Neuron (in vitro differentiated cells): ENCODE data around the gene DCHS2.

Experiments used
- H2AFZ ChIP-seq: one replicate; pipeline ENCODE4 v1.6.1; 2013; ENCODE audit warnings: low read depth, mild to moderate bottlenecking, inconsistent platforms, low read length, moderate library complexity
- H3K27me3 ChIP-seq: one replicate; pipeline ENCODE4 v1.6.1; 2013; ENCODE audit warnings: low read length; ENCODE audit not compliant: insufficient read depth
- H3K36me3 ChIP-seq: one replicate; pipeline ENCODE4 v1.6.1; 2013; ENCODE audit warnings: low read length; ENCODE audit not compliant: insufficient read depth
- H3K4me1 ChIP-seq: one replicate; pipeline ENCODE4 v1.6.1; 2013; ENCODE audit warnings: low read length; ENCODE audit not compliant: insufficient read depth
- H3K4me3 ChIP-seq: 2 replicates; pipeline ENCODE4 v1.5.1; 2013; ENCODE audit warnings: mild to moderate bottlenecking, low read length, moderate library complexity
- H3K9me3 ChIP-seq: one replicate; pipeline ENCODE4 v1.6.1; 2013; ENCODE audit warnings: low read length

The DCHS2 gene

DNA sequence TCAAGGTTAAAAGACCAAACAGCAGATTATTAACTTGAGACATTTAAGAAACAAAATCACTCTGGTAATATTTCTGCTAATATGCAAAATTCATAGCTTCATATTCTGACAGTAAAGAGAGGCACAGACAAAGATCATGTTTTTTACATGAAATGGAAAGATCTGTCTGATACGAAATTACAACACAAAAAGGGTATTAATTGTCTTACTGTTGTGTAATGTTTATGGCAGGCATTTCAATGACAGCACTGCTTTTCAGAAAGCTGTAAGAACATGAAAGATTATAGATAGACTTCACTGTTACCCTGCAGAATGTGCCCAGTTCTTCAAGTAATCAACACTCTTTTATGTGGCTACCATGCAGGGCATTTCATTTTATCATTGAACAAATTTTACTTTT is 15.4 kb downstream of the DCHS2 start:
- Histone ChIP-seq H3K27me3 (peaks cover 21% of the 10 kb centered on the region), H3K9me3 (no peaks in the 10 kb centered on the region), H2AFZ (no peak overlapping the region), H3K4me1 (no peaks in the 10 kb centered on the region), H3K4me3 (no peak overlapping the region), H3K36me3 (no peaks in the 10 kb centered on the region)

DNA sequence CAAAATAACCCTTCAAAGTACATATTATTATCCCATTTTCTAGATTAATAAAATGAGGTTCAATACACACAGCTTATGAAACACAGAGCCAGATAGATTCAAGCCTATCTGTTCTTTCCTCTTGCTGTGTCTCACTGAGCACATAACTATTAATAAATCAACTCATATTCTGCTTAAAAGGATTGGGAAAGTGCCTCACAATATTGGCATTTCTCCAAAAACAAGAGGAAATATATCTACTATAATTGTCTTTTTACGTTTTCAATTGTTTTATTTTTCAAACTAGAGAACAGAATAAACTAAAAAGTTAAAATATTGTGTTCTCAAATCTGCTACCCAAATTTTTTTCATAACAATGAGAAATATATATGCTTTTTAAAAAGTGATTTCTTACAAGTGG is 15.8 kb downstream of the DCHS2 start:
- no peaks in the 10 kb centered on the region for H3K9me3 ChIP-seq
- no peak overlapping the region for H2AFZ ChIP-seq
- H3K36me3 ChIP-seq: no peaks in the 10 kb centered on the region
- H3K4me3 ChIP-seq: no peak overlapping the region
- no peaks in the 10 kb centered on the region for H3K4me1 ChIP-seq
- H3K27me3 ChIP-seq: peaks cover 22% of the 10 kb centered on the region

DNA sequence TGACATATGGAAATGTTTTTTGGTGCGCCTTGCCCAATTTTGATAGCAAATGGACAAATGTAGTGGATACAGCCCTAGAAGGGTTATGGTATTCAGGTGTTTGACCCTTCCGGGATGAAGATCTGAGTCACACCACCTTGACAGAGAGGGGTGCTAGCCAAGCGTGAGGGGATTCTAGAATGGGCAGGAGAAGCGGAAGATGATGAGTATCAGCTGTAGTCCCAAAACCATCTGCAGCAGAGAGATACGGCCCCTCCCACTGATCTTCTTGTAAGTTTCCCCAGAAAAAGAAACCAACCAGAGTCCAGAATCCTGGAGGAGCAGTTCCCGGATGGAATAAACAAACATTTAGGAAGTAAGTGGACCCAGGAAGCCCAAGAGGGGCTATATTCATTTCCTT is 18.1 kb downstream of the DCHS2 start:
- peaks cover 22% of the 10 kb centered on the region for H3K27me3 ChIP-seq
- H3K4me3 ChIP-seq: no peak overlapping the region
- H2AFZ ChIP-seq: no peak overlapping the region
- H3K9me3 ChIP-seq: no peaks in the 10 kb centered on the region
- no peaks in the 10 kb centered on the region for H3K4me1 ChIP-seq
- H3K36me3 ChIP-seq: no peaks in the 10 kb centered on the region

DNA sequence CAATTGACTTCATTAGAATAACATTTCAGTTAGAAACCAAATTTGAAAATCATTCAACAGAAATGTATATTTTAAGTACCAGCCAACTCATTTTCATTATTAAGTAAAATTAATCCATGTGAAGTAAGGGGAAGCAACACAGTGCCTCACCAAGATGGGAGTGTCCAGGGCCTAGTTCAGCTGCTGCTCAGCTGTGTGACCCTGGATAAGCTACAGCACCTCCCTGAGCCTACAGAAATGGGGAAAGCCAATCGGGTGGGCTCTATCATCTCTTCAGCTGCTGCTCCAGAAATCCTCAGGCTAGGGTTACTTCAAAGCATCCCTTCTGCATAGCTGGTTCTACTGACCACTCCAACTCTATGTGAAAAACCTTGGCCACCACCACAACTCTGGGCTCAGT is 18.7 kb downstream of the DCHS2 start:
- H3K4me1 ChIP-seq: no peaks in the 10 kb centered on the region
- H3K27me3 ChIP-seq: peaks cover 22% of the 10 kb centered on the region
- no peak overlapping the region for H3K4me3 ChIP-seq
- no peaks in the 10 kb centered on the region for H3K9me3 ChIP-seq
- H2AFZ ChIP-seq: no peak overlapping the region
- H3K36me3 ChIP-seq: no peaks in the 10 kb centered on the region

DNA sequence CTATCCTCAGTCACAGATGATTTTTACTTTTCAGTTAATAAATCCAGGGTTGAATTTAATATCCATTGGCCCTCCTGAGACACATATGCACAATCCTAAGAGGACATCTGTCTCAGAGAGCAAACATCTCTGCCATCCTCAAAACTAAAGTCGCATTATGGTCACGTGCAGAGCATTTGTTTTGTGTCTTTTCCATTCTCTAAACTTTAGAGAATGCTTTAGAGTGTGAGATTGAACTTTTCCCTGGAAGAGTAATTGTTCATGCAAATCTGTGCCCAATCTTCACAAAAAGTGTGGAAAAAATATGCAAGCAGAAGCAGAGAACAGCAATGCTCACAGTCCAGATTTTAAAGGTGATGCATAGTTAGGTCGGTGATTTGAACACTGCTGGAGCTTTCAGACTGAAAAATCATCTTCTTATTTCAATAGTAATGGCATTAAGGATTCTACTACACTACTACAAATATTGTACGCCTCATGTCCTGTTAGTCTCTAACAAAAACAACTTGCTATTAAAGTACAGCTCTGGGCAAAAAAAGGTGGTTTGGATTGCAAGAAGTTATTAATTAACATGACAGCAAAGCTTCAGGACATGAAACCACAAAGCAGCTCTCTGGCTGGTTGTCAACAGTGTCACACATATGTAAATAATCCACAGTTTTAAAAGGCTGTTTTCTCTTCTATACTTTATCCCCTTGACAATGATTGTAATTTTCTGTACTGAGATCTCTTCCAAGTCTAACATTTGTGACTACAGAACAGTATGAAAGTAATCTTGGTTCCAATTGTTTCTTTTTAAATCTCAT is 19.9 kb downstream of the DCHS2 start:
- Histone ChIP-seq H3K4me1 (no peaks in the 10 kb centered on the region), H3K4me3 (no peak overlapping the region), H3K9me3 (no peaks in the 10 kb centered on the region), H3K36me3 (no peaks in the 10 kb centered on the region), H2AFZ (no peak overlapping the region), H3K27me3 (peaks cover 18% of the 10 kb centered on the region)

DNA sequence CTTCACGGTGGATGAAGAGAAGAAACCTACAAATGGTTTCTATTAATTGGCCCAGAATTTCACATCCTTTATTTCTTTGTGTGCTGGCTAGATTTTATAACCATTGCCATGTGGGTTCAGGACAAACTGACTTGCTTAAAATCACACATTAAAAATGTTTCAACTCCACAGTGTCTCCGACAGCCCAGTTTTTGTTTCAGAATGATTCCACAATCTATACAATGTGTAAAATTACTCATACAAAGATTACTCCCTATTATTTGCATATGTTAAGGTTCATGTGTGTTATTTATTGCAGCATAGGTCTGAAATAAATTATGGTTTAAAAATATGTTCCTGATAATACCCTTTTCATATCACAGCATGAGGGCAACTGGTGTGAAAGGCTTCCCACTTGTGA is 20.6 kb downstream of the DCHS2 start:
- H3K9me3 ChIP-seq: no peaks in the 10 kb centered on the region
- H2AFZ ChIP-seq: no peak overlapping the region
- H3K36me3 ChIP-seq: no peaks in the 10 kb centered on the region
- no peak overlapping the region for H3K4me3 ChIP-seq
- no peaks in the 10 kb centered on the region for H3K4me1 ChIP-seq
- peaks cover 15% of the 10 kb centered on the region for H3K27me3 ChIP-seq

DNA sequence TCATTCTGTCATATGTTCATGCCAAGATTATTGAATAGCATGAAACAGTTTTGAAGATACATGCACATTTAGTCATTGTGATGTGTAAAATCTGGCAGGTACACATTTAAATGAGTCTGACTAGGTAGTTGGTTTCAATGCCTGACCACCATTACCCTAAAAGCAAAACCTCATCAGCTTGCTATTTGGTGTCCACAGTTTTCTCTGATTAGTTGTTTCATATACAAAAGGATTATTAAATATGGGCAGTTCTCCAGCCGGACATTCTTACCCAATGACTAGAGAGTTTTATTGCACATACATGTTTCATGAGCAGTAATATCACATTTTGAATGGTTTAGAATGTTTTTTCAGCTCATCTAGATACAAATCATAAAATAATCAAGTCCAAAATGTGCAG is 23.7 kb downstream of the DCHS2 start:
- no peaks in the 10 kb centered on the region for H3K4me1 ChIP-seq
- H3K27me3 ChIP-seq: peaks cover 3% of the 10 kb centered on the region
- H3K36me3 ChIP-seq: no peaks in the 10 kb centered on the region
- H2AFZ ChIP-seq: no peak overlapping the region
- no peak overlapping the region for H3K4me3 ChIP-seq
- H3K9me3 ChIP-seq: no peaks in the 10 kb centered on the region

DNA sequence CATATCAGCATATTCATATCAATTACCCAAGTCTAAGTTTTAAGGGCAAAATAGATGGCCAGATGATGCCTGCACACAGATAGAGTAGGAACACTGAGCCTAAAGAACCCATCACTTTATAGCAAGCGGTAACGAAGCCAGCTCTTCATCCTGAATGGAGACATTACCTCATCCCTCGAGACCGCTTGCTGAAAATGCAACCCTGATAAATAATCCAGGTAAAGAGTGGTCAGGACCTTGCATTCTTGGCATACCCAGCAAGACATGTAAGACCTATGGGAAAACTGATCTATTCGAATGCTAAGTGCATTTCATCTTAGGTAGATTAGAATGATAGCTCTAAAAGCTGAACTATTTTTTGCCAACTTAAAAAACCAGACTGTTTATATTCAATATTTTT is 25.3 kb downstream of the DCHS2 start:
- H2AFZ ChIP-seq: no peak overlapping the region
- no peak overlapping the region for H3K4me3 ChIP-seq
- no peaks in the 10 kb centered on the region for H3K9me3 ChIP-seq
- H3K4me1 ChIP-seq: no peaks in the 10 kb centered on the region
- no peaks in the 10 kb centered on the region for H3K36me3 ChIP-seq
- peaks cover 3% of the 10 kb centered on the region for H3K27me3 ChIP-seq

DNA sequence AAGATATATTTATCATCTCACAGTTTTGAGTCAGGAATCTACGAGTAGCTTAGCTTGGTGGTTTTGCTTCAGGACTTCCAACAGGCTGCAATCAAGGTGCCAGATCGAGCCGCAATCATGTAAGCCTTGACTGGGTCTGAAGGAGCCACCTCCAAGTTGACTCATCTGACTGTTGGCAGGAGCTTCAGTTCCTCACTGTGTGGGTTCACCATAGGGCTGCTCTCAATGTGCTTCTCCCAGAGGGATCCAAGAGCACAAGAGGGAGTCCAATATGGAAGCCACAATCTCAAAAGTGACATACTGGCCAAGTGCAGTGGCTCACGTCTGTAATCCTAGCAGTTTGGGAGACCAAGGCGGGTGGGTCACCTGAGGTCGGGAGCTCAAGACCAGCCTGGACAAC is 26.5 kb downstream of the DCHS2 start:
- H3K27me3 ChIP-seq: no peaks in the 10 kb centered on the region
- H3K36me3 ChIP-seq: no peaks in the 10 kb centered on the region
- H3K4me3 ChIP-seq: no peak overlapping the region
- no peaks in the 10 kb centered on the region for H3K4me1 ChIP-seq
- no peaks in the 10 kb centered on the region for H3K9me3 ChIP-seq
- no peak overlapping the region for H2AFZ ChIP-seq

DNA sequence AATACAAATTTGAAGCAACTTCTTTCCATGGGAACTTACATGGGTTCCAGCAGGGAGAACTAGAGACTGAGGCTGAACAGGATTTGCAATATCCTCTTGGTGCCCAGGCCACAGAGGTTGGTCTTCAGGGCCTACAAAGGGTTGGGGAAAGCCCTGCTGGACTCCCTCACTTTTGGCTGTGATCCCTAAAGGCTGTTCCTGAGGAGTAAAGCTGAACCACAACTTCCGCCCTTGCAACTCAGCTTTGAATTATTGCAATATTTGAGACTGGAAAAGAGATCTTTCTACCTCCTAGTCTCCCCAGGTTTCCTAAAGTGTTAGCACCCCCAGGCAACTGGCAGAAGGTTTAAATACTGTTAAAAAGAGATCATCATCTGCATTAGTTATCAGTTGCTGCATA is 26.9 kb downstream of the DCHS2 start:
- Histone ChIP-seq H3K9me3 (no peaks in the 10 kb centered on the region), H2AFZ (no peak overlapping the region), H3K27me3 (no peaks in the 10 kb centered on the region), H3K4me1 (no peaks in the 10 kb centered on the region), H3K36me3 (no peaks in the 10 kb centered on the region), H3K4me3 (no peak overlapping the region)

DNA sequence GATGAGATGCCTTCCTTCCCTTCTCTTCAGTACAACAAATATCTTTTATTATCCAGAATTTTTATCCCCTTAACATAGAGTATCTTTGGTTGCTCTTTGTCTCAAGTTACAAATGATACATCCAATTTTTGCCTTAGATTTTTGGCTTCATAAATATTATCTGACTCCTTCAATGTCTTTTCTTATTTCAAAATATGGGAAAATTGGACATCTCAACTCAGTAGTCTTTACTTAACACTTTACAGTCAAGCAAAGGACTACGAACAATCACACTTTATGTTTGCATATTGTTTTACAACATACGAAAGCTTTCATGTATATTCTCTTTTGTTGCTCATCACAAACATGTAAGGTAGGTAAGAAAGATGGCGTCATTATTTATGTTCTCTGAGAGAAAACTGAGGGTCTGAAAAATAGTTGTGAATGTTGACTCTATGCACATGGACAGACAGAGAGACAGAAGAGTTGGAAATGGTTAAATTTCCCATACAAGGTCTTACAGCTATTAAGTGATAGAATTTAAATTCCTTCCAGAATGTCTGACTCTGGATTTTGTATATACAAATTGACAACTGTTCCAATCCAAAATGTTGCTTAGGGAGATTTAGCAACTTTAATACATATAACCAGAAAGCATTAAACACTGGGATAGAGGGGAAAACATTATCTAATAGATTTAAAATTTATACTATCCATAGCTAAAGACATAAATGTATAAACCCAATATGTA is 29.4 kb downstream of the DCHS2 start:
- H3K9me3 ChIP-seq: no peaks in the 10 kb centered on the region
- H3K27me3 ChIP-seq: no peaks in the 10 kb centered on the region
- H3K36me3 ChIP-seq: no peaks in the 10 kb centered on the region
- H3K4me3 ChIP-seq: no peak overlapping the region
- H2AFZ ChIP-seq: no peak overlapping the region
- H3K4me1 ChIP-seq: no peaks in the 10 kb centered on the region

DNA sequence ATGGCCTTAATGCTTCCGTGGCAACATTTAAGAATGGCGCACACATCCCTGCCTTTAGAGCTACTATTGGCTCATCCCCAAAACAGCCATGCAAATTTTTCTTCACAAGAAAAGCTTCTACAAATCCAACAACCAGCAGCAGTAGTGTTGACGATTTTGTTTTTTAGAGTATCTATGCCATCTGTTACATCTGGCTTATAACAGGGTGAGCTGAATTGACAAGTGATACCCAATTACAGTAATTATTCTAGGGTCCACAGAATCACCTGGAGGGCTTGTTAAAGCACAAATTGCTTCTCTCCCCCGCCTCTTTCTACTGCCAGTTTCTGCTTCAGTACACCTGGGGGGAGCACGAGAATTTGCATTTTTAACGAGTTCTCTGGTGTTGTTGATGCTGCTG is 34.1 kb downstream of the DCHS2 start:
- Histone ChIP-seq H3K27me3 (no peaks in the 10 kb centered on the region), H3K36me3 (no peaks in the 10 kb centered on the region), H2AFZ (no peak overlapping the region), H3K9me3 (no peaks in the 10 kb centered on the region), H3K4me1 (no peaks in the 10 kb centered on the region), H3K4me3 (no peak overlapping the region)

DNA sequence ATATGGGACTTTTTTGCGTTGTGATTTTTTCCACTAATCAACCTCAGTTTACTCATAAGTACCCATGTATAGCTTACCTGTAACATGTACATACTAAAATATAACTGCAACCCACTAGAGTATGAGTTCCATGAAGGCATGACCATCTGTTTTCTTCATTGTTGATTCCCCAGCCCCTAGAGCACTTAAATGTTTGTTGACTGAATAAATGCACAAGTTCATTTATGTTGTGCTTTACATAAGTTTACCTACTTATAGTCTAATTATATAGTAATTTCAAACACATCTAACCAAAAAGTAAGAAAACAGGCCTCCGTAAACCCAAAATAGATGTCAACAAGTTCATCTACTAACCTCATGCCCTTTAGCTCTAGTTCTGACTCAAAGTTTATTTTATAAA is 34.7 kb downstream of the DCHS2 start:
- Histone ChIP-seq H3K4me3 (no peak overlapping the region), H3K36me3 (no peaks in the 10 kb centered on the region)

More for the DNA sequence above, 34.7 kb downstream of the DCHS2 start:
- H3K9me3 ChIP-seq: no peaks in the 10 kb centered on the region
- H3K27me3 ChIP-seq: no peaks in the 10 kb centered on the region
- H2AFZ ChIP-seq: no peak overlapping the region
- H3K4me1 ChIP-seq: no peaks in the 10 kb centered on the region
